ENCODE results near the gene RICTOR. TPM values are rescaled to one million over a fixed set of nuclear protein-coding genes. Genes with fewer than 3 reads are reported as not detected.

RICTOR gene
- total RNA-seq, 1 experiment from 2014 or later = 21.7 TPM

GRCh38 chr5:39057734-39058133 lies 16.5 kb downstream of the RICTOR start:
- Histone ChIP-seq H3K27me3 (ENCODE audit: insufficient read depth, low read length) (no peaks in the 10 kb centered on the region), H3K36me3 (ENCODE audit: control insufficient read depth in 1 of 2, insufficient read depth in 2 of 2, low read length in 2 of 2) (no peaks in the 10 kb centered on the region), H3K4me1 (ENCODE audit: control insufficient read depth in 1 of 2, insufficient read depth in 2 of 2, low read length in 2 of 2) (no peaks in the 10 kb centered on the region), H3K9me3 (ENCODE audit: control insufficient read depth in 1 of 2, insufficient read depth in 1 of 2, low read depth in 1 of 2, low read length in 2 of 2) (no peaks in the 10 kb centered on the region), H3K9ac (ENCODE audit: low read length) (no peak overlapping the region), H3K9me2 (ENCODE audit: insufficient read depth) (no peaks in the 10 kb centered on the region), H3K4me3 (replicated peaks in 1 of 2; ENCODE audit: low read depth in 1 of 2, low read length in 2 of 2) (no peak overlapping the region), H3K27ac (ENCODE audit: low read depth, low read length) (no peak overlapping the region), H3K4me2 (ENCODE audit: low read length) (no peak overlapping the region), H4K20me1 (ENCODE audit: insufficient read depth) (no peaks in the 10 kb centered on the region), H2AFZ (ENCODE audit: low read depth, low read length, poor library complexity, severe bottlenecking) (no peak overlapping the region), H3K79me2 (ENCODE audit: insufficient read depth, low read length) (peaks cover 32% of the 10 kb centered on the region)
- intact Hi-C loops (cut with micrococcal nuclease) = no loop called here
- ATAC-seq (no peak), DNase-seq (ENCODE audit: low read depth, low spot score) (no peak)
- no TSS peak for BruUV-seq (replicated peaks)
- ChIA-PET POLR2A (no interaction called here), CTCF (no interaction called here), RAD21 (ENCODE audit: low non-redundant PET in 1 of 2, low total read pairs in 2 of 2, uncharacterized antibody in 2 of 2, unreplicated experiment in 2 of 2) (no interaction called here)
- TF ChIP-seq SRF (IDR thresholded peaks at IDR 0.05; ENCODE audit: low read depth) (no peak), MAX (IDR thresholded peaks at IDR 0.05) (no peak), EZH2phosphoT487 (IDR thresholded peaks at IDR 0.05; ENCODE audit: borderline replicate concordance) (no peak), JUND (IDR thresholded peaks at IDR 0.05) (no peak), EGR1 (IDR thresholded peaks at IDR 0.05; ENCODE audit: low read depth) (no peak), ELF1 (IDR thresholded peaks at IDR 0.05; ENCODE audit: borderline replicate concordance, low read depth) (no peak), CTCF (IDR thresholded peaks at IDR 0.05 in 2 of 3, conservative IDR thresholded peaks at IDR 0.05 in 1 of 3; ENCODE audit: borderline replicate concordance in 1 of 3, insufficient read depth in 1 of 3, low read depth in 2 of 3, low read length in 2 of 3) (no peak), TCF7L2 (IDR thresholded peaks at IDR 0.05; ENCODE audit: borderline replicate concordance, extremely low read depth, insufficient read depth, insufficient read length) (no peak), ZFX (IDR thresholded peaks at IDR 0.05) (no peak), RAD21 (IDR thresholded peaks at IDR 0.05; ENCODE audit: low read depth) (no peak), POLR2A (IDR thresholded peaks at IDR 0.05; ENCODE audit: borderline replicate concordance, extremely low read depth, insufficient read depth, insufficient read length) (no peak), CEBPB (IDR thresholded peaks at IDR 0.05; ENCODE audit: low read depth) (no peak), EZH2 (IDR thresholded peaks at IDR 0.05) (no peak)
- TF ChIP-seq, protein P1, sequence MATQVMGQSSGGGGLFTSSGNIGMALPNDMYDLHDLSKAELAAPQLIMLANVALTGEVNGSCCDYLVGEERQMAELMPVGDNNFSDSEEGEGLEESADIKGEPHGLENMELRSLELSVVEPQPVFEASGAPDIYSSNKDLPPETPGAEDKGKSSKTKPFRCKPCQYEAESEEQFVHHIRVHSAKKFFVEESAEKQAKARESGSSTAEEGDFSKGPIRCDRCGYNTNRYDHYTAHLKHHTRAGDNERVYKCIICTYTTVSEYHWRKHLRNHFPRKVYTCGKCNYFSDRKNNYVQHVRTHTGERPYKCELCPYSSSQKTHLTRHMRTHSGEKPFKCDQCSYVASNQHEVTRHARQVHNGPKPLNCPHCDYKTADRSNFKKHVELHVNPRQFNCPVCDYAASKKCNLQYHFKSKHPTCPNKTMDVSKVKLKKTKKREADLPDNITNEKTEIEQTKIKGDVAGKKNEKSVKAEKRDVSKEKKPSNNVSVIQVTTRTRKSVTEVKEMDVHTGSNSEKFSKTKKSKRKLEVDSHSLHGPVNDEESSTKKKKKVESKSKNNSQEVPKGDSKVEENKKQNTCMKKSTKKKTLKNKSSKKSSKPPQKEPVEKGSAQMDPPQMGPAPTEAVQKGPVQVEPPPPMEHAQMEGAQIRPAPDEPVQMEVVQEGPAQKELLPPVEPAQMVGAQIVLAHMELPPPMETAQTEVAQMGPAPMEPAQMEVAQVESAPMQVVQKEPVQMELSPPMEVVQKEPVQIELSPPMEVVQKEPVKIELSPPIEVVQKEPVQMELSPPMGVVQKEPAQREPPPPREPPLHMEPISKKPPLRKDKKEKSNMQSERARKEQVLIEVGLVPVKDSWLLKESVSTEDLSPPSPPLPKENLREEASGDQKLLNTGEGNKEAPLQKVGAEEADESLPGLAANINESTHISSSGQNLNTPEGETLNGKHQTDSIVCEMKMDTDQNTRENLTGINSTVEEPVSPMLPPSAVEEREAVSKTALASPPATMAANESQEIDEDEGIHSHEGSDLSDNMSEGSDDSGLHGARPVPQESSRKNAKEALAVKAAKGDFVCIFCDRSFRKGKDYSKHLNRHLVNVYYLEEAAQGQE (IDR thresholded peaks at IDR 0.05; ENCODE audit: low read depth) = no peak
